IPS DF 6.9 (cell line): ENCODE data around the gene YARS1.
"Not testable (repeated sequence)": the region's sequence is repeated elsewhere in the genome, so short reads cannot be mapped to it uniquely, and the experiment has no call there.

Source experiments
- DNase-seq: peaks from one replicate; pipeline ENCODE4 v3.0.0-alpha.2; 2013; ENCODE audit warnings: low read depth, low spot score
- H3K27ac ChIP-seq: one replicate; pipeline ENCODE4 v1.5.1; 2013; ENCODE audit warnings: low read length, control low read depth
- H3K27me3 ChIP-seq: 2 replicates; pipeline ENCODE4 v1.6.1; 2013; ENCODE audit warnings: mild to moderate bottlenecking, low read length; ENCODE audit not compliant: control insufficient read depth, insufficient read depth
- H3K36me3 ChIP-seq: 2 replicates; pipeline ENCODE4 v1.6.1; 2013; ENCODE audit warnings: low read length; ENCODE audit not compliant: control insufficient read depth, insufficient read depth
- H3K4me1 ChIP-seq: 2 replicates; pipeline ENCODE4 v1.6.1; 2013; ENCODE audit warnings: low read length; ENCODE audit not compliant: control insufficient read depth, insufficient read depth
- H3K4me3 ChIP-seq: 2 replicates; pipeline ENCODE4 v1.5.1; 2013; ENCODE audit warnings: mild to moderate bottlenecking, low read length
- H3K9me3 ChIP-seq: 2 replicates; pipeline ENCODE4 v1.6.1; 2013; ENCODE audit warnings: low read length, inconsistent platforms; ENCODE audit not compliant: control insufficient read depth, insufficient read depth
- WGBS: extraction: QIAGEN DNeasy Blood & Tissue Kit; methylation state at CpG from one replicate; pipeline ENCODE4 v1.1.7; 2013; ENCODE audit warnings: mixed read lengths, missing lambda C conversion rate; ENCODE audit not compliant: insufficient read length, insufficient coverage; 5-methylcytosine and 5-hydroxymethylcytosine counted together

YARS1 gene

DNA sequence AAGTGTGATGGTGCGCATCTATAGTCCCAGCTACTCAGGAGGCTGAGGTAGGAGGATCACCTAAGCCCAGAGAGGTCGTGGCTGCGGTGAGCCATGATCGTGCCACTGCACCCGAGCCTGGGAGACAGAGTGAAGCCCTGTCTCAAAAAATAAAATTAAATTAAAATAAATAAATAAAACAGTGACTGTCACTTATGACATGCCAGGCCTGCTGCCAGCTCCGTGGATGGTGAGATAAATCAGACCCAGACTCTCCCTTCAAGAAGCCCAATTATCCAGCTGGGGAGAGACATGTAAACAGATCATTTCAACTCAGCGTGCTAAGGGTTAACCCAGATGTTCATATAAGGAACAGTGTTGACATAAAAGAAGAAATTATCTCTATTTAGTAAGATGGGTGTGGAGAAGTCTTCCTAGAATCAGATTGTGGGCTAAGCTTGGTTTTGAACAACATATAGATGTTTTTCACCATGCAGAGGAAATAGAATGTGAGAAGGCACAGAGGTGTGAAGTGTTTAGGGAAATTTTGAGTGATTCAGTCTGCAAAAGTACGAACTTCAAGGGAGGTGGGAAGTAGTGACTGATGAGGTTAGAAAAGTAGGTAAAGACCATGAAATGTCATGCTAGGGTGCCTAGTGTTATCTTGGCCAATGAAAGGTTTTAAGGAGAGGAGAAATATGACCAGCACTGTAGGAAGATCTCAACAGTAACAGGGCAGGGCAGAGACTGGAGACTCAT, 18.3 kb downstream of the YARS1 start:
- Histone ChIP-seq H3K4me3 (no peak overlapping the region), H3K27me3 (no peaks in the 10 kb centered on the region), H3K9me3 (no peaks in the 10 kb centered on the region), H3K36me3 (peaks cover 15% of the 10 kb centered on the region), H3K27ac (no peak overlapping the region), H3K4me1 (no peaks in the 10 kb centered on the region)
- WGBS, result no CpG with 5 or more reads among the region's 8 CpGs
- DNase-seq, result no peak

DNA sequence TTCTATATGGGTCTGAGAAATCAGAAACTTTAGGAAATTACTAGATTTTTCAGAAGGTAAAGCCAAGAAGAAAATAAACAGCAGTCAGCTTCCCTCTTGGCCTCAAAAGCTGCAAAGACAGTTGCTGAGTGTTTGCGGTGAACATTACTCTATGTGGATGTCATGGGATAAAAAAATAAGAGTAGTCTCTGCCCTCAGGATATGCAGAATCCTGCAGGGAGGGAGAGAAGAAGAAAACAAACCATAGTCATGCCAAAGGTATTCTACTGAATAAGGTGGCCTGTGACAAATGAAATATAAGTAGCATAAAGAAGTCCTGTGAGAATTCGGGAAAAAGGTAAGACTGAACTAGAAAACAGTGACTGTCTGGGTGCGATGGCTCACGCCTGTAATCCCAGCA, 19.0 kb downstream of the YARS1 start:
- no CpG with 5 or more reads among the region's 4 CpGs for WGBS
- Histone ChIP-seq H3K36me3 (peaks cover 15% of the 10 kb centered on the region), H3K4me1 (no peaks in the 10 kb centered on the region), H3K4me3 (no peak overlapping the region), H3K9me3 (no peaks in the 10 kb centered on the region), H3K27me3 (no peaks in the 10 kb centered on the region), H3K27ac (no peak overlapping the region)
- DNase-seq, result no peak

DNA sequence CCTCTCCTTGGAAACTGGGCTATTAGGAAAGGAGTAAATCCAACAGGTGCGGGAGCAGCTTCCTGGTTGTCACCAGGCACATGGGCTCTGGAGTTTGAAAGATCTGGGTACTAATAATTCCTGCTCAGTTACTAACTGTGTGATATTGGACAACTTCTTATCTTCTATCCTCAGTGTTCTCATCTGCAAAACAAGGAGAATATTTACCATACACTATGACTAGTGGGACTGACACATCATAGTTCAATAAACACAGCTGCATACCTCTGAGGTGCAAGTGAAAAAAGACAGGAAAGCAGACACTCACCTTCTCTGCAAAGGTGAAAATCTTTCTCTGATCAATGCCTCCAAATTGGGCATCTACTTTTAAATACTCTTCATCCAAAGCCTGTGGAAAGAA, 19.7 kb downstream of the YARS1 start:
- DNase-seq, result no peak
- Histone ChIP-seq H3K27ac (no peak overlapping the region), H3K36me3 (peaks cover 15% of the 10 kb centered on the region), H3K9me3 (no peaks in the 10 kb centered on the region), H3K4me1 (no peaks in the 10 kb centered on the region), H3K4me3 (no peak overlapping the region), H3K27me3 (no peaks in the 10 kb centered on the region)
- WGBS, result no CpG with 5 or more reads among the region's 1 CpG

DNA sequence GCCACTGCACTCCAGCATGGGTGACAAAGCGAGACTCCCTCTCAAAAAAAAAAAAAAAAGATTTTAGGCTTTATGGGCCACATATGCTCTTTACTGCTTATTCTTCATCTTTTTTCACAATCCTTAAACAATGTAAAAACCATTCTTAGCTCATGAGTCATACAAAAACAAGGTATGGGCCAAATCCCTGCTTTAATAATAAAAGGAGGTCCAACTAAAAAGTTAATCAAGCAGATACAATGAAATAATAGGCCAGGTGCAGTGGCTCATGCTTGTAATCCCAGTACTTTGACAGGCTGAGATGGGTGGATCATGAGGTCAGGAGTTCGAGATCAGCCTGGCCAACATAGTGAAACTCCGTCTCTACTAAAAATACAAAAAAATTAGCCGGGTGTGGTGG, 21.4 kb downstream of the YARS1 start:
- not testable (repeated sequence) for H3K4me3 ChIP-seq, DNase-seq, H3K27me3 ChIP-seq, H3K4me1 ChIP-seq, H3K27ac ChIP-seq, H3K9me3 ChIP-seq
- H3K36me3 ChIP-seq, result peaks cover 19% of the 10 kb centered on the region
- WGBS, result no CpG with 5 or more reads among the region's 4 CpGs

DNA sequence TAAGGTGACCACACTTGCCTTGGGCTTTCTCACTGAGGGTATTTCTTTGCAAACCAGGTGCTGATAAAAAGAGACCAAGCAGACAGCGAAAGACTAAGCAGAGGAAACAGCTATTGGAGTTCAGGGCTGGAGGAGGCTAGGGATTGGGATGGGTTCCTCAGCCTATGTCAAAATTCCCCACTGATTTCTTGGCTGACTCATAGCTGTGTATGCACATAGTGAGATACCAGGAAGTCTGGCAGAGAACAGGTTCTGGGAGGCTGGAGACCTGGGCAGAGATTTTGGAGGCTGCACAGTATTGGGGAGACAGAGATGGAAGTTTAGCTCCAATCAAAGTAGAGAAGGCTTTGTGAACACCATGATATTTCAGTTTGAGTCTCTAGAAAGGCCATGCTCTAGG, 25.3 kb downstream of the YARS1 start:
- Histone ChIP-seq H3K27me3 (no peaks in the 10 kb centered on the region), H3K36me3 (peaks cover 14% of the 10 kb centered on the region; the same call in 1 of the 2 replicates), H3K4me1 (no peaks in the 10 kb centered on the region), H3K9me3 (no peaks in the 10 kb centered on the region), H3K4me3 (no peak overlapping the region), H3K27ac (no peak overlapping the region)
- DNase-seq, result no peak
- no CpG with 5 or more reads among the region's 1 CpG for WGBS

DNA sequence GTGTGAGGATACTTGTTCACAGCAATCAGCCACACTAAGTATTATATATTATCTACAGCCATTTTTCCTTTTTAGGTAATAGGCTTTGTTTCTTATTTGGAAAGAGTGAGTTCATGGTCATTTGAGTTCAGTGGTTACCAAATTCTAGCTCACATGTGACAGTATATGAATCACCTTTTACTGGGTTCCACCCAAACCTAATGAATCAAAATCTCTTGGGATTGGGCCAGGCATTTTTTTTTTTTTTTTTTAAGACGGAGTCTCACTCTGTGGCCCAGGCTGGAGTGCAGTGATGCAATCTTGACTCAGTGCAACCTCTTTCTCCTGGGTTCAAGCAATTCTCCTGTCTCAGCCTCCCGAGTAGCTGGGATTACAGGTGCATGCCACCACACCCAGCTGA, 27.8 kb downstream of the YARS1 start:
- not testable (repeated sequence) for H3K4me3 ChIP-seq, H3K9me3 ChIP-seq, H3K4me1 ChIP-seq, H3K27me3 ChIP-seq, H3K27ac ChIP-seq, DNase-seq
- WGBS, result no CpG with 5 or more reads among the region's 2 CpGs
- H3K36me3 ChIP-seq, result peaks cover 16% of the 10 kb centered on the region; the same call in 1 of the 2 replicates

DNA sequence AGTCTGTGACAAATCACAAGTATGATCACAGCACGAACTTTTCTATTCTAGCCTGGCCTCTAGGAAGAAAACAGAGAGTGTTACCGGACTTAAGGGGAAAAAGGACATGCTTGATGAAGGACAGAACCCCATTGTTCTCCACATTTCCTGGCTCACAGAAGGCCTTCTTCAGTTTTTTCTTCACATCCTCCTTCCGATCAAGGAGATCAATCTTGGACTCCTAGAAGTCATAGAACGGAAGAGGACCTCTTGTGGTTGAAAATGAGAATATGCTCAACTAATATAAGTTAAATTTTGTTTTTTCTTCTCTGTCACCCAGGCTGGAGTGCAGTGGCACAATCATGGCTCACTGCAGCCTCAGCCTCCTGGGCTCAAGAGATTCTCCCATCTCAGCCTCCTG, 30.3 kb downstream of the YARS1 start:
- Histone ChIP-seq H3K9me3 (no peaks in the 10 kb centered on the region), H3K27me3 (no peaks in the 10 kb centered on the region), H3K4me1 (no peaks in the 10 kb centered on the region), H3K36me3 (peaks cover 27% of the 10 kb centered on the region; the same call in 1 of the 2 replicates), H3K4me3 (no peak overlapping the region), H3K27ac (no peak overlapping the region)
- DNase-seq, result no peak
- no CpG with 5 or more reads among the region's 4 CpGs for WGBS

DNA sequence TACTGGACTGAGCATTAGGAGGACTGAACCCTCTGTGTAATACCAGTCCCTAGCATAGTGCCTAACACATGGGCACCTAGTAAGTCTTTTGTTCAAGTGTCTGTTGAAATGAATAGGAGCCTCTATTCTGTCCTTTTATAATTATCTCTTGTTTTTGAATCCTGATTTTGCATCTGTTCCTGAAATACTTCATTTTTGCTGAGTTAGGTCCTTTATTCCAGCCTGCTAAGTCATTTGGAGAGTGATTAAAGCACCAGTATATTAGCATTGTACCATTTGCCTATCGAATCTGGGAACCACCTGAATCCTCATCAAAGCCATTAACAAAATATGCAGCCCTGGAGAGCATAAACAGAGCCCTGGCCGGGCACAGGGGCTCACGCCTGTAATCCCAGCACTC, 32.3 kb downstream of the YARS1 start:
- H3K9me3 ChIP-seq, result no peaks in the 10 kb centered on the region
- no CpG with 5 or more reads among the region's 3 CpGs for WGBS
- no peak for DNase-seq
- no peaks in the 10 kb centered on the region for H3K4me1 ChIP-seq
- no peaks in the 10 kb centered on the region for H3K27me3 ChIP-seq
- H3K36me3 ChIP-seq, result peaks cover 36% of the 10 kb centered on the region; the same call in 1 of the 2 replicates
- no peak overlapping the region for H3K4me3 ChIP-seq
- no peak overlapping the region for H3K27ac ChIP-seq

DNA sequence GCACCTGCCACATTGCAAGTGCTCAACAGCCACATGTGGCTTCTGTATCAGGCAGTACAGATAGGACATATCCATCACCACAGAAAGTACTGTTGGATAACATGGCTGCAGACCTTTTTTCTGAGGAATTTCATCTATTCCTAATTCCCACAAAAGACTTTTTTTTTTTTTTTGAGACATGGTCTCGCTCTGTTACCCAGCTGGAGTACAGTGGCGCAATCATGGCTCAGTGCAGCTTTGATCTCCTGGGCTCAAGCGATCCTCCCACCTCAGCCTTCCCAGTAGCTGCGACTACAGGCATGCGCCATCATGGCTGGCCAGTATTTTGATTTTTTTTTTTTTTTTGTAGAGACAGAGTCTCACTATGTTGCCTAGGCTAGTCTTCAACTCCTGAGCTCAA, 33.3 kb downstream of the YARS1 start:
- H3K27me3 ChIP-seq, result no peaks in the 10 kb centered on the region
- peaks cover 45% of the 10 kb centered on the region; the same call in 1 of the 2 replicates for H3K36me3 ChIP-seq
- H3K4me3 ChIP-seq, result no peak overlapping the region
- H3K27ac ChIP-seq, result no peak overlapping the region
- no CpG with 5 or more reads among the region's 5 CpGs for WGBS
- H3K4me1 ChIP-seq, result no peaks in the 10 kb centered on the region
- DNase-seq, result no peak
- no peaks in the 10 kb centered on the region for H3K9me3 ChIP-seq

DNA sequence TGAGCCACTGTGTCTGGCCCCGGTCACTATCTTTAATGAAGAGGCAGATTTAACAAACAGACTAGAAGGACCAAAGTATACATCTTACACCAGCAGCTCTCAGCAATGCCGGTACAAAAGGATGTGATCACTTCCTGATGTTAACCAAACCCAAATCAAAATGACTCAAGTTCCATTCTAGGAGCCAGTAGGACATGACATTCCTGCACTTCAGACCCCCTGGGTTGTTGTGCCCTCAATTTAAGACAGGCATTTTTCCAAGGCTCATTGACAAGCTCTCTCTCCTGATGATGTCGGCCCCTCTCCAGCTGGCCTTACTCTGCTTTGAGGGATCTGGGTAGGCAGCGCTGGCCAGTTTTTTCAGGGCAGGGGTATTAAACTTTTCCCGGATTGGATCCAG, 35.1 kb downstream of the YARS1 start:
- no peaks in the 10 kb centered on the region for H3K9me3 ChIP-seq
- WGBS, result no CpG with 5 or more reads among the region's 5 CpGs
- H3K36me3 ChIP-seq, result peaks cover 39% of the 10 kb centered on the region; the same call in 1 of the 2 replicates
- no peak overlapping the region for H3K4me3 ChIP-seq
- H3K27me3 ChIP-seq, result no peaks in the 10 kb centered on the region
- no peak overlapping the region for H3K27ac ChIP-seq
- no peak for DNase-seq
- no peaks in the 10 kb centered on the region for H3K4me1 ChIP-seq

DNA sequence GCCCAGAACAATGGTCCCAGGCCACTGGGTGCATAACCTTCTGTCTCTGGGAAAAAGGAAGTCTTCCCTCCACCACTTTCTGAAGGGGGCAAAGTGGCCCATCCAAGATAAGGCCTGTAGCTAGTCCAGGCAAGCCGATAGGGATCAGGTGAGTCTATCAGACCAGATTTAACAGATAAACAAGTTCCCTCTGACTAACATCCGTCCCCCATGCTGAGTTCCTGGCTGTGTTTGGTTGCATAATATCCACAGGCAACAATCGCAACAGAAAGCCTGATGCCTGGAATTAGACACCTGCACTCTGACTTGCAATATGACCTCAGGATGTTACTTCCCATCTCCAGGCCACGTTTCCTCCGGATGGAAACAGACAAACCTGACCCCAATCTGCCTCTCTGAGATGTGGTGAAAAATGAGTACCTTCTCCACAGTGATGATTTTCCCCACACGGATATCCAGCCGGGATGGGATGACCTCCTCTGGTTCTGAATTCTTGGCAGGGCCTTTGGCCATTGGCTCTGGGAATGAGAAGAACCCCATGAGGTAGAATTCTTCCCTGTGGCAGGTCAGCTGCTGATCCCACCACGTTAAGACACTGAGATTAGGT, 36.4 kb downstream of the YARS1 start:
- Histone ChIP-seq H3K27ac (no peak overlapping the region), H3K27me3 (no peaks in the 10 kb centered on the region), H3K4me1 (no peaks in the 10 kb centered on the region), H3K9me3 (no peaks in the 10 kb centered on the region), H3K36me3 (peaks cover 34% of the 10 kb centered on the region), H3K4me3 (no peak overlapping the region)
- WGBS, result no CpG with 5 or more reads among the region's 8 CpGs
- no peak for DNase-seq
